ENCODE data around the gene STRA8.

- TF ChIP-seq, protein P1, sequence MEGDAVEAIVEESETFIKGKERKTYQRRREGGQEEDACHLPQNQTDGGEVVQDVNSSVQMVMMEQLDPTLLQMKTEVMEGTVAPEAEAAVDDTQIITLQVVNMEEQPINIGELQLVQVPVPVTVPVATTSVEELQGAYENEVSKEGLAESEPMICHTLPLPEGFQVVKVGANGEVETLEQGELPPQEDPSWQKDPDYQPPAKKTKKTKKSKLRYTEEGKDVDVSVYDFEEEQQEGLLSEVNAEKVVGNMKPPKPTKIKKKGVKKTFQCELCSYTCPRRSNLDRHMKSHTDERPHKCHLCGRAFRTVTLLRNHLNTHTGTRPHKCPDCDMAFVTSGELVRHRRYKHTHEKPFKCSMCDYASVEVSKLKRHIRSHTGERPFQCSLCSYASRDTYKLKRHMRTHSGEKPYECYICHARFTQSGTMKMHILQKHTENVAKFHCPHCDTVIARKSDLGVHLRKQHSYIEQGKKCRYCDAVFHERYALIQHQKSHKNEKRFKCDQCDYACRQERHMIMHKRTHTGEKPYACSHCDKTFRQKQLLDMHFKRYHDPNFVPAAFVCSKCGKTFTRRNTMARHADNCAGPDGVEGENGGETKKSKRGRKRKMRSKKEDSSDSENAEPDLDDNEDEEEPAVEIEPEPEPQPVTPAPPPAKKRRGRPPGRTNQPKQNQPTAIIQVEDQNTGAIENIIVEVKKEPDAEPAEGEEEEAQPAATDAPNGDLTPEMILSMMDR (IDR thresholded peaks at IDR 0.05; ENCODE audit: low read depth, low read length): no peak
- no peak for TF ChIP-seq POLR2A (IDR thresholded peaks at IDR 0.05; ENCODE audit: extremely low read depth, insufficient read length)
- no peak for TF ChIP-seq MAX (IDR thresholded peaks at IDR 0.05; ENCODE audit: low read depth, low read length)
- TF ChIP-seq MYC (IDR thresholded peaks at IDR 0.05; ENCODE audit: low read depth, low read length): no peak
These were observed 3.1 kb downstream of the STRA8 start for GRCh38 chr7:135236727-135237126.
